Right forelimb (tissue), 1 donor: Measurements from ENCODE around the gene FOXJ3.

ENCODE experiments used
- DNase-seq: peaks from one replicate; pipeline ENCODE4 v3.0.0-alpha.2; 2018

The FOXJ3 gene

DNA sequence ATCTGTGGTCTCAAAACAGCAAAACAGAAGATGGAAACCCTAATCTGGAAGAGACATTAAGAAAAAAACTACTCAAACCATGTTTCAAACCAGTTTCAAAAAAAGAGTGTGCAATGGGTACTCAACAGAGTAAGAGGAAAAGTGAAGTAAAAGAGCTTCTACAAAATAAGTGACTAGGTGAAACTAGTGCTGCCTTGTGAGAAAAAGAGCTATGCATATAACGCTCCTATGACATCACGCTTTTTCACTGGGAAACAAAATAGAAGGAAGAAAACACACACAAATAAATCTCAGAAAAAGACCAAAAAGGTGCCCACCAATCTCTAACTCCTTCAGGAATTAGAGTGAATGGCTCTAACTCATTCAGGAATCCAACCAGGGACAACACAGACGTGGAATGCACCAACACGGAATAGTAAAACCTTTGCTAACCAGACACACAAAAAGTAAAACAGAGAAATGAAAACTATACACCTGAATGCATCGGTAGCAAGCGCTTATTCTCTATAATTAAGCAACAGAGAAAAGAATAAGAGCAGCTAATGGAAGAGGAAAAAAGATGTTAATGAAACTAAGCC lies 1.3 kb downstream of the FOXJ3 start:
- no peak for DNase-seq

DNA sequence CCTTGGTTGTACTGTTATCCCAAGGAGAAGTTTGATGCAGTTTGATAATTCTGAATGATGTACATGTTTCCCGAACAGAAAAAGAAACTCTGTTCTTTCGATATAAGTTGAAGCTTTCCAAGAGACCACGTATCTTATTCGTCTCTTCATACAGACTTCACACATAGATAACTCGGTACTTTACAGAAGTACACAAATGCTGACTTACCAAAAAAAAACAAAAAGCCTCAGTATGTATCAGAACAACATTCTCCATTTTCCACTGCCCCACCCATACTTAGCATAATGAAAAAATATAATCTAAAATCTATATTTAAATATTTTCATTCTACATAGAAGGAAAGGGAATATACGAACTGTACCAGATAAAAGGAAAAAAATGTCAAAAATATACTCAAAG lies 2.2 kb downstream of the FOXJ3 start:
- no peak for DNase-seq

DNA sequence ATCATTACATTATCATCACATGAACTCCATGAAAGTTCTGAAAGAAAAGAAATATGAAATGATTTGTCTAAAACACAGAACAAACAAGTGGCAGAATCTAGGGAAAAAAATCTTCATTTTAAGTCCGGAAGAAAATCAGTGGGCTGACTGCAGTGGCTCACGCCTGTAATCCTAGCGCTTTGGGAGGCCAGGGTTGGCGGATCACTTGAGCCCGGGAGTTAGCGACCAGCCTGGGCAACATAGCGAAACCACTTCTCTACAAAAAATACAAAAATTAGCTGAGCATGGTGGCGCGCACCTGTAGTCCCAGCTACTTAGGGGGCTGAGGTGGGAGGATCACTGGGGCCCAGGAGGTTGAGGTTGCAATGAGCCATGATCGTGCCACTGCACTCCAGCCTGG lies 4.8 kb downstream of the FOXJ3 start:
- no peak for DNase-seq

DNA sequence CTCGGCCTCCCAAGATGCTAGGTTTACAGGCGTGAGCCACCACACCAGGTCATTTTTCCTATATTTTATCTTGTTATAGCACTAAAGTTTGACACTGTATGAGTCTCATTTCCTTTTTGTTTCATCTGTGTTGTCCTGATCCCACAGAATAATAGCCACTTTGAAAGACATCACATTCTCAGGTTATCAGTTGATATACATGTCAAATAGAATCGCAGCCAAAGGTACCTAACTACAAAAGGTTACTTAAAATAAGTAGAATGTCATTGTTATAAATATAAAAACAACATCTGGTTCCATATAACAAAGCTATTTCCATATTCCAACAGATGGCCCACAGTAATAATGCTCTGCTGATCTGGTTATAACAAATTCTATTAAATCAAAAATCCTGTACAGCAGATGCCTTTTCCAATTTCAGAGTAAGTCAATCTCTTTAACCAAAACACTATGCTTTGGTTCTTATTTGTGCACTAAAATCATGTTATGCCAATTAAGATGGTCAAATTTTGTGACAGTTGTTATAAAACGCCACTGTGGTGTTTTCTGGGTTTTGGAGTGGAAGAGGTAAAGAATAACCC lies 6.0 kb downstream of the FOXJ3 start:
- no peak for DNase-seq

DNA sequence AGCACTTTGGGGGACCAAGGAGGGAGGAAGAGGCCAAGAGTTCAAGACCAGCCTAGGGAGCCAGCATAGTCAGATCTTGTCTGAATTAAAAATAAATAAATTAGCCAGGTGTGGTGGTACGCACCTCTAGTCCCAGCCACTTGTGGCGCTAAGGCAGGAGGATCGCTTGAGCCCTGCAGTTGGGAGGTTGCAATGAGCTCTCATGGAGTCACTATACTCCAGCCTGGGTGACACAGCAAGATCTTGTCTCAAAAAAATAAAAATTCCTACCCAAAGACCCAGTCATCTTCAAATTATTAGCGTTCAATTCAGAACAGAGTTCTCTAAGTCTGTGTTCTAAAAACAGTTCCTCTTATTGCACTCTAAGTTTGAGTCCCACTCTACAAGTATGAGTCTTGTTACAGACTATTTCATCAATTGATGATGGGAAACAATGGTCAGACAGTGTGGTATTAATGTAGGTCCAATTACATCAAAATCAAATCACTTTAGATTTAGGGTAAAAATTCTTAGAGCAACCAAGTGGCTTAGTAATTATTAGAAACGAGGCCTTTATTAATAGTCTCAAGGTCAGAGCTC lies 6.9 kb downstream of the FOXJ3 start:
- no peak for DNase-seq

DNA sequence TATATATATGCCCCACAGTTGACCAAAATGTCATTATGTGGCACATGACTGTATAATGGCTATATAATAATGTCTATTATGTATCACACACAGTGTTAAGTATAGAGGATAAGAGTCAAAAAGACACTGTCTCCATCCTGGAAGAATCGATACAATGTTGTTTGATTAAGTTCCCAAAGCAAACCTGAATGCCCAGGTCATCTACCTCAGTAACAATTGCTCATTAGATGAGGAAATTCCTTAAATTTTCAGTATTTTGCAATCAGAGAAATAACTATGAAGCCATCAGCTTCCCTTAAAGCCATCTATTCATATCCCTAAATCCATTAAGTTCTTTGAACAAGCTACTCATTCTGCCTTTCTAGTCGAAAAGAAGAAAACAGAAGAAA lies 10.0 kb downstream of the FOXJ3 start:
- no peak for DNase-seq

DNA sequence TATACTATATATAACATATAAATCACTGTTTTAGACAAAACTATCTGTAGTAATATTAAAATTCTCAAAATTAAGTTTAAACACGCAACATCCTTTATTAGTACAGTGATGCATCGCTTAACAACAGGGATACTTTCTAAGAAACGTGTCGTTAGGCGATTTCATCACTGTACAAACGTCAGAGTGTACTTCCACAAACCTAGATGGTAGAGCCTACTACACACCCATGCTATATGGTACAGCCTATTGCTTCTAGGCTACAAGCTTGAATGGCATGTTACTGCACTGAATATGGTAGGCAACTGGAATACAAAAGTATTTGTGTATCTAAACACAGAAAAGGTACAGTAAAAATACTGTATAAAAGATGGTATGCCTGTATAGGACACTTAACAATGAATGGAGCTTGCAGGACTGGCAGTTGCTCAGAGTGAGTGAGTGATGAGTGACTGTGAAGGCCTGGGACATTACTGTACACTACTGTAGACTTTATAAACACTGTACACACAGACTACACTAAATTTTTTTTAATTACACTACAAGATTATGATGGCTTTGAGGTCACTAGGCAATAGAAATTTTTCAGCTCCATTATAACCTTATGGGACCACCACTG lies 10.5 kb downstream of the FOXJ3 start:
- no peak for DNase-seq

DNA sequence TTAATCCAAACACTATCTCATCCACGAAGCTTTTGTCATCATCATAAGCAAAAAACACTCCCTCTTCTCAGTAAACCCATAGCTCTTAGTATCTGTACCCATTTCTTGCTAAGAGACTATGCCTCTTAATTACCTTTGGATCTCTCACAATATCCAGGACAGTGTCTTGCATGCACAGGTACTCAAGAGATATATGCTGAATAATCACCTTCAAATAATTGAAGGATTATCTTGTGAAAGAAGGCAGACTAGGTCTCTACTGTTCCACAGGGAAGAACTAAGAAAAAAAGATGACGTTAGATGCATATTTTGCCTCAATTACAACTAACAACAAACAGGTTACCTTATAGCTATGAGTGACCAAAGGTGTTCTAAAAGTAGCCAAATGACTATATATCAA lies 11.5 kb downstream of the FOXJ3 start:
- DNase-seq = no peak

DNA sequence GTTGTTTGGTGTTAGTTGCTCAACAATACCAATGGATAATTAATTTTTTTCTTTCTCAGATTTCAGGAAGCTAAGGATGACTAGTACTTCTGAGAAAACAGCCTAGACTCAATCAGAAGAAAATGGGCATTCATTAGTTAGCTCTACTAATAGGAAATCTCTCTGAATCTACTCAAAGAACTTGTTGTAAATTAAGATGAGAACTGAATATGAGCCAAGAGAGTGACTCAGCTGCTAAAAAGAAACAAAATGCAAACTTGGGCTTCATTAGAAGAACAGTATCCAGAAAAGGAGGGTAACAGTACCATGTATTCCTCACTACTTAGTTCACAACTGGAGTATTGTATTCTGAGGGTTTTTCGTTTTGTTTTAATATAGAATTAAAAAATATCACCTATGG lies 12.5 kb downstream of the FOXJ3 start:
- no peak for DNase-seq

DNA sequence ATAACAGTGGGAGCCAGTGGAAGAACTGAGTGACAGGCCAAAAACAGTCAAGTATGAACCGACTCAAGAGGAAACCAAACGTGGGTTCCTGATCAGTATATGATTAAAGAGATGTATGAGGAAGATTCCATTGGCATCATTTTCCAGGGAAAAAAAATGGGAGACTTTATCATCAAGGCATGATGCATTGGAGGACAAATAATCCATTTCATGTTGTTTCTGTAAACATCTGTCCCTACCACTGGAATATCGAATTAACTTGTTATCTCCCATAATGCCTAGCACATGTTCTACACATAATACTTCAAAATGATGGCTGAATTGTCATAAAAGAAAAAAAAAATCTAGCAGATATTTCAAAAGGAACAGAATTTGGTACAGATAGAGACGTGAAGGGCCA lies 13.3 kb downstream of the FOXJ3 start:
- DNase-seq = no peak

DNA sequence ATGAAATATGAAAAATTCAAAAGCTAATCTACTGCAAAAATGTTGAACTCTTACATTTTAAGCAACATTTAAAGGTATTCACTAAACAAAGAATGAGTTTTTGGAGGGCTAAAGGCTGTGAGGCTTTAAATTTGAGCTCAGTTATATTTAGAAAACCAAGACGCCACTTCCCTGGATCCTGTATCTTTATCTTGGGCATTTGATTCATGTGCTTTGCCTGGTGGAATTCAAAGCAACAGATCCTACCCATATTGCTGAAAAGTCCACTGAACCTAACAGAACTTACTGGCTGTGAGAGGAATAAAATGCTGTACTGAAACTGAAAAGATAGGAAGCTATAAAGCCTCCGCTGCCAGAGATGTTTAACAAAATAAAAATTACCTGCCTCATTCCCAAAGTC lies 14.3 kb downstream of the FOXJ3 start:
- no peak for DNase-seq

DNA sequence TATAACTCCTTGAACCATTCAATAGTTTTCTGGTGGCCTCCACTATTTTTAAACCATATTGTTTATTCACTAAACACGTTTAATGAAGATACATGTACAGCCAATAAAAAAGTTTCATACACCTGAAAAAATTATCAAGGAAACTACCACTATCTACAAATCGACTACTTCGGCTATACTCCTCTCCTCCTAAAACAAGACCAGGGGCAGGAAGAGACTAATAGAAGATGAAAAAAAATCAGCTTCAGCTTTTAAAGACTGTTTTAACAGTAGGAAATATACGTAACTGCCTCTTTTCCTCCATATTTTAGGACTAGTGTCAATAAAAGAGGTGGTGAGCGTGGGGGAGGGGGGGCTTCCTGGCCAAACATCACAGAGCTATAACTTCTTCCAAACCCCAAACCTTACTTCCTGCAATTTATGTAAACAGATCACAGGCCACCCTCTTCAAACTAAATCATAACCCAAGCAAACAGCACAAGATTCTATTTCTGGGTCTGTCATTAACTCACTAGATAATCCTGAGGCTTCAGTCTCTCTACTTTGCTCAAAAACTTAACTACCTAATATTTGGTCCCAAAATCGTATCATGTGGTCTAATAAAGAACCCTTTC lies 15.1 kb downstream of the FOXJ3 start:
- DNase-seq = no peak

DNA sequence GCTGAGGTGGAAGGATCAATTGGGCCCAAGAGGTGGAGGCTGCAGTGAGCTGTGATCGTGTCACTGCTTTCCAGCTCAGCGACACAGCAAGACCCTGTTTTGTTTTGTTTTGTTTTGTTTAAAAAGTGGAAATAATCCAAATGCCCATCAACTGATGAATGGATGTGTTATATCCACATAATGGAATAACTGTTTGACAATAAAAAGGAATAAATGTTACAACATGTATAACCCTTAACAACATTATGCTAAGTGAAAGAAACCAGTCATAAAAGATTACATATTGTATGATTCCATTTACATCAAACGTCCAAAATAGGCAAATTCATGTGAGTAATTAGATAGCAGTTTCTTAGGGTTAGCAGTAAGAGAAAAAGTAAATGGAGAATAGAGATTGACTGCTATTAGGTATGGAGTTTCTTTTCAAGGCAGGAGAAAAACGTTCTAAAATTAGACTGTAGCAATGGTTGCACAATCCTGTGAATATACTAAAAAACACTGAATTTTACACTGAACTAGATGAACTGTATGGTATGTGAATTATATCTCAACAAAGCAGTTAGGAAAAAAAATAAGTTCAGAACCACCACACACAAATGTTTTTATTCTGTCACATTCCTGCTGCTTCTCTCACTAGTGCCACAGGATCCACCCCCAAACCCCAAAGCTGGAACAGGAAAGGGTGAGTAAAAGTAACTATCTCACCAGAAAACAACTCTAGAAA lies 15.7 kb downstream of the FOXJ3 start:
- no peak for DNase-seq

DNA sequence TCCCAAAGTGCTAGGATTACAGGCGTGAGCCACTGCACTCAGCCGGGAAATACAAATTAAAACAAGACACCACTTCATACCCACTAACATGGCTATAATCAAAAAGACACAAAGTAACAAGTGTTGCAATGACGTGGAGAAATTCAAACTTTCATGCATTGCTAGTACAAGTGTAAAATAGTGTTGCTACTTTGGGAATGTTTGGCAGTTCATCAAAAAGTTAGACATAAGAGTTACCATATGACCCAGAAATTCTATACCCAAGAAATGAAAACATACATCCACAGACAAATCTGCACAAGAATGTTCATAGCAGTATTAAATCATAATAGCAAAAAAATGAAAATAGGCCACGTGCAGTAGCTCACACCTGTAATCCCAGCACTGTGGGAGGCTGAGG lies 16.4 kb downstream of the FOXJ3 start:
- no peak for DNase-seq

DNA sequence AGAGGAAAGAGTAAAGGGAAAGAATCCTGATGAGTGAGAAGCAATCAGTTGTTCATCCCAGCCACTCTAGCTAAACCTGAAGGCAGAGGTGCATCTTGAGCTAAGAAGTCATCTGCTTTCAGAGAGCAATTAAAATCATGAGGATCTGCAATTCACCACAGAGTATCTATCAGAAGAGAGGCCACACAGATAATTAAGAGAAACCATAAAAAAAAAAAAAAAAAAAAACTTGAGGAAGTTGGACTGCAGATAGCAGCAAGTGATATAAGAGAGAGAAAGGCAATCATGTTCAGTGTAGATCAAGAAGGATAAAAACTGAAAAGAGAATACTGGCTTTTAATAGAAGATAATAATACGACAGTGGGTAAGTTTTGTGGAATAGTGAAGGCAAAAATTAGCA lies 17.7 kb downstream of the FOXJ3 start:
- DNase-seq = no peak

DNA sequence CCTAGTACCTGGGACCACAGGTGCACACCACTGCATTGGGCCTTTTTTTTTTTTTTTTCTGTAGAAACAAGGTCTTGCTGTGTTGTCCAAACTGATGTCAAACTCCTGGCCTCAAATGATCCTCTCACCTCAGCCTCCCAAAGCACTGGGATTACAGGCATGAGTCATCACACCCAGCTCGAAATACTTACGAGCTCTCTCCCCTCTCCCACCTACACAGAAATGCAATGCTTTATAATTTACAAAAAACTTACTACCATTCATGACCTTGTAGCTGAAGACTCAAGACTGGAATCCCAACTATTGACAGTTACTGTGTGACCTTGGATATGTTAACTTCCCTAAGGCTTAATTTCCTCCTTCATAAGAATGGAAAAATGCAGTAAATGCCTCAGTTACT lies 18.7 kb downstream of the FOXJ3 start:
- DNase-seq = no peak

DNA sequence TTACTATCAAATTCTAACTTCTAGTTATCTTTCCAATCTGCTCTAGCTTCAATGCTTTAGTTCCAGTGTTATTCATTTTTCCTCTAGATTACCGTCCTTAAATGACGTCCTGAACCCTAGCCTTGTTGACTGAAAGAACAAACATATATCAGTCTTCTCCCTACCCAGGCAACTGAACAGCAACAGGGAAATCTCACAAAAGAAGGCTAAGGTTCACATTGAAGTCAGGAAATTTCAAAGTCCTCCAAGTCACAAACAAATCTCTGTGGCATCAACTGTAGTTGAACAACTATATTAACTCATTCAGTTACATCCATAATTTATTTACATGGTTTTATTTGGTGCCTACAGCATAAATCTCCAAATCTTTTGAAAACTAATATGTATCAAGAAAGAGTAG lies 19.5 kb downstream of the FOXJ3 start:
- DNase-seq = no peak

DNA sequence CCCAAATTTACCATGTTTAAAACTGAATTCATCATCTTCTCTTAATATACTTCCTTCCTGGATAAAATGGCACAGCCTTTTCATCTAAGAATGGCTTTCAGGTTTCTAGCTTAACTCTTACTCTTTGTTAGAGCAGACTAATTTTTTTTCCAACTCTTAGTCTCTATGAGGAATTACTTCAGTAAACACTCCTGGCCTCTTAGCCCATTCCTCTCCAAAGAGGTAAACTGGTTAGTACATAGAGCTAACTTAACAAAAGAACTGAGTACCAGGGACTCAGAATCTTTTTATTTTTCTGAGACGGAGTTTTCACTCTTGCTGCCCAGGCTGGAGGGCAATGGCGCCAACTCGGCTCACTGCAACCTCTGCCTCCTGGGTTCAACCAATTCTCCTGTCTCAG lies 21.1 kb downstream of the FOXJ3 start:
- no peak for DNase-seq

DNA sequence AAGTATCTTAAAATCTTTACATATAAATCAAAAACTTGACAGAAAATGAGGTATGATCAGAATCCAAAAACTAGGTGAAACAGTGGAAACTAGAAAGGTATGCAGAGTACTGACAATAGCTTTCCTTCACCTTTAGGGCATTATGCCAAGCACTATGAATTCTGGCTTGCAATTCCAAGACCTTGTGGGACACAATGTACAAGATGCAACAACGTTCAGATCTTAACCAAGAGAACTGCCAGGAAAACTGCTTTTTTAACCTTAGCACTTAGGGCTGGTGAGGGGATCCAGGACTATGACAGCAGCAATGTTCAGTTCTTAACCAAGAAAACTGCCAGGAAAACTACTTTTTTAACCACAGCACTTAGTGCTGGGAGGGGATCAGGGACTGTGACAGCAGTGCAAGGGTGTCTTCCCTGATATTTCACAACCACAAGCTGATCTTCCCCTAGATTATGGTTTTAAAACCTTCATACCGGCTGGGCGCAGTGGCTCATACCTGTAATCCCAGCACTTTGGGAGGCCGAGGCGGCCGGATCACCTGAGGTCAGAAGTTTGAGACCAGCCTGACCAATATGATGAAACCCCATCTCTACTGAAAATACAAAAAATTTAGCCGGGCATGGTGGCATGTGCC lies 22.3 kb downstream of the FOXJ3 start:
- no peak for DNase-seq

DNA sequence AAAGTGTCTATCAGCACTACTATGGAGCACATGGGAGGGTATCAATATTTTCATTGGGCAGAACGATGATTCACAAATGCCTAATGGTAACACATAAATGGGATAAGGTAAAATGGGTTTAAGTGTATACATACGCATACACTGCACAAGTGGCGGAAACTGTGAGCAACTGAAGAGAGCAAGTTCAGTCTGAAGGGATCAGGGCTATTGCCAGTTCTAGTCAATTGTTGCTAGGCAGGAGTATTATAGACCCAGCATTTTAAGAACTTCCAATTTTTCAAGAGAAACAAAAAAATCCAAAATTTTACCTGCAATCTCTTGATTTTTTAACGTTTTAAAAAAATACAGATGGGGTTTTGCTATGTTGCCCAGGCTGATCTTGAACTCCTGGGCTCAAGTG lies 23.1 kb downstream of the FOXJ3 start:
- no peak for DNase-seq

DNA sequence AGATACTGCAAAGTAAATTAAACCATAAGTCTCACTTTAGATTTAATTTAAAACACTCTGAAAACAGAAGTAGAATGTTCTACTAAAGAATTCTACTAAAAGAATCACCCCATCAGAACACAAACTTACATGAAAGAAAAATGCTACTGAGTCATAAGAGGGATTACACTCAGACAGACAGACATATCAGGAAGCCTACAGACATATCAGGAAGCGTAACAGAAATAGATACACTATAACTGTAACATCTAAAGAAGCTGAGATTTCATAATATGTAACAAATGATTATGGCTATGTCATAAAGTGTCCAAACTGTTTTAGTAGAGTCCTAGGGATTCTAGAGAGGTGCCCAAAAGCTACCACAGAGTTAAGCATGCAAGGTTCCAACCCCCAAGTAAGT lies 23.9 kb downstream of the FOXJ3 start:
- no peak for DNase-seq

DNA sequence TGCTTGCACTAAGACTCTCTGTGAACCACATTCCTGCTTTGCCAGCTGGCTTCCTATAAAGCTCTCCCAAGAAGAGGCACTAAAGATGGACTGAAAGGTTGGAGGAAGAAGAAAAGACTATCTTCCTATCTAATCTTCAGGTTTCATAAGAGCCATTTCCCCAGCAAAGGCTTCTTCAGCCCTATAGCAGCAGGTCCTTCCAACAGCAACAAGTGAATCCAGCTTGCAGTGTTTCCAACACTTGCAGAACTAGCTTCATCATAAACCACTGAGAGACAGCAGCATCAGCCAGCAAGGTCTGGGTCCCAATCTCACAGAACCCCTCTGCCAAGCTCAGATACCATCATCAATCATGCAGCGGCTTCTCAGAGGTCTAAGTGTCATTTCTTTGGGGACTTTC lies 28.1 kb downstream of the FOXJ3 start:
- no peak for DNase-seq

DNA sequence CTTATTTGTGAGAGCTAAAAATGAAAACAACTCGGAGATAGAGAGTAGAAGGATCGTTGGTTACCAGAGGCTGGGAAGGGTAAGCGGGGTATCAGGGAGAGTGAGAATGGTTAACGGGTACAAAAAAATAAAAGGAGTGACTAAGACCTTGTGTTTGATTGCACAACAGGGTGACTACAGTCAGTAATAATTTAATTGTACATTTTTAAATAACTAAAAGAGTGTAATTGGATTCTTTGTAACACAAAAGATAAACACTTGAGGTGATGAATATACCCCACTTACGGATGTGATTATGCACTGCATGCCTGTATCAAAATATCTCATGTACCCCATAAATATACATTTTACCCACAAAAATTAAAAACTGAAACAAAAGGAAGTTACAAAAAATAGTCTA lies 29.4 kb downstream of the FOXJ3 start:
- DNase-seq = no peak
